GM18868 (cell line): ENCODE data around the gene ABCA1.
"Not testable (repeated sequence)": the region's sequence is repeated elsewhere in the genome, so short reads cannot be mapped to it uniquely, and the experiment has no call there.

ENCODE experiments used
- ATAC-seq: cut with Tn5 transposase; IDR thresholded peaks from one replicate; pipeline ENCODE4 v1.9.1; 2021; ENCODE audit warnings: mild to moderate bottlenecking, moderate library complexity; ENCODE audit not compliant: unreplicated experiment

The ABCA1 gene

DNA sequence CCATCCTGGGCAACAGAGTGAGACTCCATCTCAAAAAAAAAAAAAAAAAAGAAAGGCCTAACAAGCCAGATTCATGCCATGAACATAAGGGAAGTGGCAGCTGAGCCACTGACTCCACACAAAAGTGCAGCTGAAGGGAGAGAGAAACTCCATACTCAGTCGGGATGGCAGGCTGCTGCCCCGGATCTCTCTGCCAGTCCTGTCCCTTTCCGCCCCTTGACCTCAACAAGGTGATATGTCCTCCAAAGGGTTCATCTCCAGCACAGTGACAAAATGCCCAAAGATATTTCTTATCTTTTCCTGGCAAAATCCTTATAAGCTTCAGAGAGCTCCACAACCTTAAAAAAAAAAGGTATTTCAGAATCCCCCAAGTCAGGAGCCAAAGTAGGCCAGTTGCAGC, 52.6 kb downstream of the ABCA1 start:
- no peak for ATAC-seq

DNA sequence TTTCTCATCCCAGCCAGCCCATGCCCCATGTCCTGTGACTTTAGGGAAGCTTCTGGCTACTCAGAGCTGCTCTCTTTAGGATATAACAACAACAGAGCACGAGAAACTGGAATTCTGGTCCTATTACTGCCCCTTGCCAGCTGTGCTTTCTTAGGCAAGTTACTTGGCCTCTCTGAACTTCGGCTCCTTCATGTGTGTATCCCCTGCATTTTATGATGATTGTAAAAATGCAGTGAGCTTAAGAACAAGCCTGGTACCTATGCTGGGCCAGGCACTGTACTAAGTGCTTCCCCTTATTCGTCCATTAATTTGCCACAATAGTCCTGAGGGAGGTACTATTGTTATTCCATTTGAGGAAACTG, 54.5 kb downstream of the ABCA1 start:
- no peak for ATAC-seq

DNA sequence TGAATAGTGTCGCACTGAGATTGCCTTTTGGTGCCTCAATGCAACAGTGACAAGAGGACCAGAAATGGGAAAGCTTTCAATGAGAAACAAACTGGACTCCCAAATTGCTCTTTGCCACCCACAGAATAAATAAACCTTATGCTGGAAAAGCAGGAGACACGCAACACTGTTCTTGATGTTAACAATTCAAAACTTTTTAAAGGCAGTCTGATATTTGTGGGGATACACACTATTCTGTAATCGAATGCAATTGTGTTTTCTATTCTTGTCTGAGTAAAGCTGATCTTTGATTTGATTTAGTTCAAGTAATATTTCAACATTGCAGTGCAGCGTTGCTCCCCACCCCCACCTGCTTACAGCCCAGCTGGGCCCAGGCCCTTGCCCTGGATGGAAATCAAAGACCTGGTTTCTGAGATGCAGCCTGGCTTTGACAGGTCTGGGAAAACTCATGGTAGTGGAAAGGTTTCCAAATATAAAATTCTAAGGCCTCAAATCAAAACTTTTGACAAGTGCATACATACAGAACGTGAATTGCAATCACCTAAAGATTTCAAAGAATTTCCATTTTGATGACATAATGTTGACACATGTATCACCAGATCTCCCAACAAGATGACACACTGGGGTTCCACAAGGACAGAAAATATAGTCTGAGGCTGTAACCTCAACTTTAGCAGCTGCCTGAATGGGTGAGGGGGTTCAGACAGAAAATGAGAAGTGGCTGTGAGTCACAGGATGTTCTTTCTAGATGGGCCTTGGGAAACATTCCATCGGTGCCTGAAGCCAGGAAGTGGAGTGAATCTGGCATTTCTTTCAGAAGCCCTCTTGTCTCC, 55.1 kb downstream of the ABCA1 start:
- ATAC-seq, result no peak

DNA sequence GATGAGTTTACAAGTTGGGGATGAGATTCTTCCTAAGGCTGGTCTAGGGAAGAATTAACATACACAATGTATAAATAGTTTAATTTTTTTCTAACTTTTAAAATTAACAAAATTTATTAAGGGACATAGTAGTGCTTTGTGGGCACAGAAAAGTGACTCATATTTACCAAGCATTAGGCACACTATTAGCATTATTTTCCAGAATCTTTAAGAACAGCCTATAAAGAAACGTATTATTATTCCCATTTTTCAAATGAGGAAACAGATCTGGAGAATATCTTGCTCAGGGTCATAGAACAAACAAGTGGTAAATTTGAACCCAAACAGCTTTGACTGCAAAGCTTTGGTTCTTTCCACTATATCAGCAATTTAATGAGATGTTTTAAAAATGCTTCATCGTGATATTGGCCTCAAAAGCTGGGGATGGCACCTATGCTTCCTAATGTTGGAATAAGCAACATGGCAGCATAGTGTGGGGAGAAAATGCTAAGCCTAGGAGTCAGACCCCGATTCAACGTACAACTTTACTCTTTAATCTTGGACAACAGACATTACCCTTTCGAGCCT, 55.9 kb downstream of the ABCA1 start:
- no peak for ATAC-seq

- no peak for ATAC-seq
Observed at GRCh38 chr9:104869811-104870210, 58.1 kb downstream of the ABCA1 start.

GRCh38 chr9:104868687-104869404, 59.1 kb downstream of the ABCA1 start:
- ATAC-seq, result peak; percentile 98

DNA sequence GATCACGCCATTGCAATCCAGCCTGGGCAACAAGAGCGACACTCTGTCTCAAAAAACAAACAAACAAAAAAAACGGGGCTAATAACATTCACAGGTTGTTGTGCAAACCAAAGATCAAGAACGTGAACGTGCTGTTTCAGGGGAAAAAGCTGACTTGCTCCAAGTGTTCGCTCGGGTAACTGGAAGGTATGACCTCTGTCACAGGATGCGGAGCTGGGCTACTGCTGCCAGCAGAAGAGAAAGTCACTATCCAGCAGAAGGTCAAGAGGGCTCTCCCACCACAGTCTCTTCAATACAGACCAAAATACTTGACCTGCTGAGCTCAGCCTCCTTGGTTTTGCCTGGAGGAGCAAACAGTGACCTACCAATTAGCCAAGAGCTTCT, 59.7 kb downstream of the ABCA1 start:
- ATAC-seq, result no peak

GRCh38 chr9:104866191-104866590, 61.8 kb downstream of the ABCA1 start:
- no peak for ATAC-seq

GRCh38 chr9:104864675-104865104, 63.3 kb downstream of the ABCA1 start:
- ATAC-seq, result no peak

- ATAC-seq, result peak; percentile 83
Observed at GRCh38 chr9:104863180-104863883, 64.6 kb downstream of the ABCA1 start.

DNA sequence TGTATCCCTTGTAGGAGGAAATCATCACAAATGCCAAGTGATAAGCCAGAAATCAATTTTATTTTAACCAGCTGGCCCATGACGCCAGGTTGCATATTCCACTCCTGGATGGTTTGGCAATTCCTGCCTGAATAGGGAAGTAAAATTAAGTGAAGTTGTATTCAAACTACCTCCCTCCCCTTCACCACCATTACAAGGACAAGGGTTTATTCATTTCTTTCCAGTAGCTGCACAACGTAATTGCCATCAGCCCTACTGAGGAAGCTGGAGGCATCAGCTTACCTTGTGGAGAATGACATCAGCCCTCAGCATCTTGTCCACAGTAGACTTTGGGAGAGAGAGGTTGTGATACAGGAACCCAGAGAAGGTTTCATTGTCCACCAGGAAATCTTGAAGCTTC, 66.6 kb downstream of the ABCA1 start:
- ATAC-seq, result no peak

GRCh38 chr9:104860263-104860662, 67.7 kb downstream of the ABCA1 start:
- peak; percentile 70 for ATAC-seq

DNA sequence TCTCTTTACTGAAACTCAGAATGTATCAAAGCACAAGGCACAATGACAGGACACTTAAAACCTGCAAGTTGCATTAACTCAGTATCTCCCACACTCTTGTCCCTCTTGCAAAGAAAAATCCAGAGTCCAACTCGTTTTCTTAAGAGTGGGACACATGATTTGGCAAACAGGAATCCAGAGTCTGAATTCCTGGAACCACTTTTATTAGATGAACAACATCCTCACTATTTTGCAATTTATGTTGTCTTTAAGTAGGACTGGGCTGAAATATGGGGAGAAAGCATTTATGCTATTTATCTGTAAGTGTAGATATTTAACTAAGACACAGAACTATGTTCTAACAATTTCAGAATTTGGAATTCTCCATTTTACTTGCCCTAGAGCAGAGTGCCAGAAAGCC, 69.1 kb downstream of the ABCA1 start:
- ATAC-seq, result no peak

GRCh38 chr9:104858271-104858670, 69.7 kb downstream of the ABCA1 start:
- ATAC-seq, result no peak

DNA sequence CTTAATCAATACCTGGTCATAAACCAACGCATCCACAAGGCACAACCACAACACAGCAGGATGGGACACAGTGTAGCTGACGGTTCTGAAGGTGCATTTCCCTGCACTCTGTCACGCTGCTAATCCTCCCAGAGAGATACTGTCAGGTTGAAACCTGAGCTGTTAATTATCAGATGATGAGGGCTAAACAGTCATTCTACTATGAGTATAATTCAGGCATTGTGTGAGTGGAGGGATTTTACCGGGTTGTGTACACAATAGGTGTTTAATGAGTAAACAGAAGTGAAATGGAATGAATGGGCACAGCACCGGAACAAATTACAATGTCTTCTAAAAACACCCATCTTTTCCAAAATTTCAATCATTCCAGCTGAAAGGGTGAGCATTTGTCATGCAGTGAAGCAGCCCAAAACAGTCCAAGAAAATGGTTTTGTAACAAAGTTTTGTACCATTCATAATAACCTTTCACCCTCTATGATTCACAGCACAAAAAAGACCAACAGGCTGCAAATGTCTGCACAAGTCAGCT, 71.5 kb downstream of the ABCA1 start:
- ATAC-seq, result no peak

DNA sequence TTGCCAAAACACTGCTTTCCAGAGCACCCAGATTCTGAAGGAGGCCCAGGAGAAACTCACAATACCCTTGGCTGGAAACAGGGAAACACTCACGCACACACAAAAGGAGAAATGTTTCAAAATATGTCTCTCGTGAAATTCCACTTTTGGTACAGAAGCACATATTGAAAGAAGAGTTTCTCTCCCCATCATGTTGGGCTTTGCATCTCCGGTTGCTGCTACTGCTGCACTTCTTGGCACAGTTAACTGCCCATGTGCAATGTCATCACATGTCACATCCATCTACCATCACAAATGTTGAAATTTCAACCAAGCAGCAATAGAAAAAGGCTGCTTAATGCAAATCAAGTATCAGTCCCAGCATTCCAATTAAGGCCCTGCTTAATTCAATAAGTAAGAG, 72.1 kb downstream of the ABCA1 start:
- ATAC-seq, result no peak

- ATAC-seq, result not testable (repeated sequence)
Observed at GRCh38 chr9:104855258-104855657, 72.7 kb downstream of the ABCA1 start.

DNA sequence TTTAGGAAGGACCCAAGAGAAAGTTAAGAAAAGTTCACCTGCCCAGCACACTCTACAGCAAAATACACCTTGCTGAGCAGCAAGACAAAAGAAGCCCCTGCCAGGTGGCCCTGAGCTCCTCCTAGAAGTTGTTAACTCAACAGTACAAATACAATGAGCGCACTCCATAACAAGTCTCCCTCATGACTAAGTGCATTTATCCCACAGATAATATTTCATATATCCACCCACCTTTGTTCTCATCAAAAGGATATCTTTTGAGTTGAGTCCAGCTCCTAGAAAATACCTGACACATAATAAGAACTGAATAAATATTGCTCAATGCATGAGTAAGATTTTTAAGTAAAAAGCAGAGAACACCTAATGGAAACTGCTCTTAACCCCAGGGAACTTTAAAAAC, 73.3 kb downstream of the ABCA1 start:
- ATAC-seq, result no peak

DNA sequence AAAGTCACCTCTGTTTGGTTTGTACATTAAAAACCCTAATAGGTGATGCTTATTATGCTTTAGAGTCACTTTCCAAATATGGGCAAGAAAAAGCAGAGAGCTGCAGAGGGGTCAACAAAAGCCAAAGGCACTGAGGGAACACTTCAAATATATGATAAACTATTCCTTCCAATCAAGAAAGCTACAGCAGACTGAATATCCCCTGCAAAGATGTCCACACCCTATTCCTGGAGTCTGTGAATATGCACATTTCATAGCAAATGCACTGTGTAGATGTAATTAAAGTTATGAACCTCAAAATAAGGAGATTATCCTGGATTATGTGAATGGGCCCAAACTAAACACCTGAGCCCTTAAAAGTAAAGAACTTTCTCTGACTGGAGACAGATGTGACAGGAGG, 74.3 kb downstream of the ABCA1 start:
- ATAC-seq, result no peak

DNA sequence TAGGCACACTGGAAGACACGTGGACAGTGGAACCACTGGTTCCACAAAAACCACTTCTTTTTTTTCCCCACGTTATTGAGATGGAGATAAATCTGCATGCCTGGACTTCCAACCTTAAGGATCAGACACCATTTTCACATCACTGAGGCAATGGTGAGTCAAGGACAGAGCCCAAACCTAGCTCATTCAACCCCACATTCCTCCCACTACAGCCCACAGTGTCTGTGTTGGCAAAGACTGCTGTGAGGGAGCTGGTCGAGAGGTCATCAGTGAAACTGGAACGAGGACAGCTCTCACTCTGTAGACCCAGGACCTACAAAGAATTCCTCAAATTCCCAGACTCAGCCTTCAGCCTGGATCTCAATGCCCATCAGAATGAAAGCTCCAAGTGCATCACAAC, 74.8 kb downstream of the ABCA1 start:
- no peak for ATAC-seq

DNA sequence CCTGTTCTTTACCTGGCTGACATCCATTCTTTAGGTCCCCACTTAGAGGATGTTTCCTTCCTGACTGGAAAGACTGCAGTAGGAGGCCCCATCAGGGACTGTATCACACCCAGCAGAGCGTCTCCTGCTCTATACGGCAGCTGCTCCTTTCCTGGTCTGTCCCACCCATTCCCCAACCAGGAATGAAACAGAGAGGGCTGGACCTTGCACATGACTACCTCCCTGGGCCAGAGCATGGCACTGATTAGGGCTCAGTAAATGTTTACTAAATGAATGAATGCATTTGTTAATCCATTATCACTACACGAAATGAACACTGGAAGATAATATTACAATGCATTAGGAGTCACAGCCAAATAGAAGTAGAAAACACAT, 76.4 kb downstream of the ABCA1 start:
- no peak for ATAC-seq
